Aorta (tissue), 5 donors: ENCODE measurements around the gene CHRNB1. TPM values are rescaled to one million over a fixed set of nuclear protein-coding genes. Genes with fewer than 3 reads are reported as not detected.

Source experiments
- ATAC-seq: fragments of 200-7000 bp; cut with Tn5 transposase; one replicate; pipeline ENCODE4 v1.9.1; 2022; ENCODE audit warnings: moderate library complexity; ENCODE audit not compliant: low FRiP score
- DNase-seq, 2 donors: peaks; one replicate each; pipeline ENCODE4 v3.0.0-alpha.2; 2020
- H3K27ac ChIP-seq, 2 donors: one replicate each; pipeline ENCODE4 v1.5.1; 2013; ENCODE audit warnings: low read length in 2 of 2, mild to moderate bottlenecking in 2 of 2, moderate library complexity in 2 of 2, control low read depth in 1 of 2, inconsistent platforms in 1 of 2, low read depth in 1 of 2
- H3K27me3 ChIP-seq, 2 donors: one replicate each; pipeline ENCODE4 v1.6.1; 2013; ENCODE audit warnings: control low read depth in 1 of 2, low read length in 1 of 2, mild to moderate bottlenecking in 1 of 2, moderate library complexity in 1 of 2; ENCODE audit not compliant: insufficient read depth in 2 of 2, control insufficient read depth in 1 of 2
- H3K36me3 ChIP-seq, 2 donors: one replicate each; pipeline ENCODE4 v1.6.1; 2013; ENCODE audit warnings: control low read depth in 1 of 2, low read length in 1 of 2, mild to moderate bottlenecking in 1 of 2; ENCODE audit not compliant: insufficient read depth in 2 of 2, control insufficient read depth in 1 of 2
- H3K4me1 ChIP-seq, 2 donors: one replicate each; pipeline ENCODE4 v1.6.1; 2013; ENCODE audit warnings: low read length in 2 of 2, control low read depth in 1 of 2, mild to moderate bottlenecking in 1 of 2, moderate library complexity in 1 of 2; ENCODE audit not compliant: insufficient read depth in 2 of 2, control insufficient read depth in 1 of 2
- H3K4me3 ChIP-seq, 2 donors: one replicate each; pipeline ENCODE4 v1.5.1; 2013; ENCODE audit warnings: low read length in 2 of 2, control low read depth in 1 of 2, mild to moderate bottlenecking in 1 of 2
- H3K9me3 ChIP-seq: one replicate; pipeline ENCODE4 v1.6.1; 2013; ENCODE audit warnings: mild to moderate bottlenecking, low read length; ENCODE audit not compliant: control insufficient read depth
- WGBS, 2 donors: extraction: QIAGEN DNeasy Blood & Tissue Kit; methylation state at CpG; one replicate each; pipeline ENCODE4 v1.1.7; 2013; 5-methylcytosine and 5-hydroxymethylcytosine counted together
- intact Hi-C, 2 donors: fragments of 100-400 bp; cut with DNase I; formaldehyde crosslinking; loops; one replicate each; pipeline versions ENCODE4 v1.14.2 to v1.15.0; 2022
- polyA plus RNA-seq, 2 donors: library from polyadenylated mRNA; stranded (reverse); fragments of 200-250 nt; gene quantifications; one replicate each; pipeline ENCODE4 v1.2.3, GENCODE V29; 2013
- total RNA-seq, 2 donors: library from RNA; stranded (reverse); fragmentation: NEBNext Ultra II Directional; extraction: Animal tissue kit (Norgen Biotek cat#: 25700); gene quantifications; one replicate each; pipeline ENCODE4 v1.2.1, GENCODE V29; 2021
- donor health status: healthy with polysubstance abuse.
- donor health status: Bipolar disorder and iron deficiency.
- donor health status: DM: no; HTN: no; CAD: no.
- donor health status: DM: no; HTN: no; CAD: no.
- donor health status: DM: yes; HTN: yes; CAD: no.

Gene CHRNB1
- total and polyA plus RNA-seq, 4 donors, result 6.2 to 18.3 (median 10.2) TPM

DNA sequence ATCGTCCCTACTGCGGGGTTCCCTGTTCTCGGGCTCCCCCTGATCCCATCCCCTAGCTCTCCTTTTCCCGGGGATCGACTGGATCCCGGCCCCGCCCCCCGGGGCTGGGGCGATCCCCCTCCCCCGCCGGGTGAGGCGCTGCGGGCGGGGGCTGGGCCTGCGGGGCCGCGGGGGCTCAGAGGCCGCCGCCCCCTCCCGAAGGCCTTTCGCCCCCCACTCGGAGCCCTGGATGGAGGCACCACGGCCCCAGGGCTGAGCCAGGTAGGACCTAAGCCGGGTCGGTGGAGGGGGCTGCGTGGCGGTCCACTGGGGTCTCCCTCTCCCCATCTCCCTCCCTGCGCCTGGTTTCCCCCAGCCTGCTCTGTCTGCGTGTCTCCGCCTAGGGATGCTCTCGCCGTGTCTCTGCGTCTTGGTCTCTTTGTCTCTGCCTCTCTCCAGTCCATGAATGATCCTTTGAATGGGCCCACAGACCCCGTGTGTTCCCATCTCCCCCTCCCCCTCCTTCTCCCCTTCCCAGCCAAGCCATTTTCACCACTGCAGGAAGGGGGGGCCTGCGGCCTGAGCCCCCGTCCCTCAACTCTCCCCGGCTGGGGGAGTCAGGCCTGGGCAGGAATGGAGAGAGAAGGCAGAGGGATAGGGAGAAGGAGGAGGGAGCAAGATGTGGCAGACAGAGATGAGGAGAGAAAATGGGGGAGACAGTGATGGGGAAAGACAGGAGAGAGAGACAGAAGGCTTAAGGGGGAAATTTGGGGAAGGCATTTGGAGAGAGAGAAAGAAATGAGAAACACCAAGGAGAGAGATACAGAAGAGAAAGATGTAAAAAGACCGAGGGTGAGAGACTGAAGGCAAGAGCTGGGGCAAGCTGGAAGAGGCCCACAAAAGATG lies 39.3 kb upstream of the CHRNB1 start:
- peak overlapping the region in 1 of 2 donors; percentile 76 for H3K27ac ChIP-seq
- 14% methylated on average over 27 to 38 of the region's 38 CpGs for WGBS, 2 donors
- no peaks in the 10 kb centered on the region for H3K4me1 ChIP-seq
- no peaks in the 10 kb centered on the region for H3K9me3 ChIP-seq
- H3K4me3 ChIP-seq, result peak overlapping the region; percentile 59 to 82
- ATAC-seq, result no peak
- no peak for DNase-seq
- intact Hi-C loops, result loop anchor here in 1 of 2 donors (2.0 kb wide), 1 partner anchor 29 kb away; the partner anchor contains the start of gene TMEM102
- H3K36me3 ChIP-seq, result no peaks in the 10 kb centered on the region
- H3K27me3 ChIP-seq, result no peaks in the 10 kb centered on the region

DNA sequence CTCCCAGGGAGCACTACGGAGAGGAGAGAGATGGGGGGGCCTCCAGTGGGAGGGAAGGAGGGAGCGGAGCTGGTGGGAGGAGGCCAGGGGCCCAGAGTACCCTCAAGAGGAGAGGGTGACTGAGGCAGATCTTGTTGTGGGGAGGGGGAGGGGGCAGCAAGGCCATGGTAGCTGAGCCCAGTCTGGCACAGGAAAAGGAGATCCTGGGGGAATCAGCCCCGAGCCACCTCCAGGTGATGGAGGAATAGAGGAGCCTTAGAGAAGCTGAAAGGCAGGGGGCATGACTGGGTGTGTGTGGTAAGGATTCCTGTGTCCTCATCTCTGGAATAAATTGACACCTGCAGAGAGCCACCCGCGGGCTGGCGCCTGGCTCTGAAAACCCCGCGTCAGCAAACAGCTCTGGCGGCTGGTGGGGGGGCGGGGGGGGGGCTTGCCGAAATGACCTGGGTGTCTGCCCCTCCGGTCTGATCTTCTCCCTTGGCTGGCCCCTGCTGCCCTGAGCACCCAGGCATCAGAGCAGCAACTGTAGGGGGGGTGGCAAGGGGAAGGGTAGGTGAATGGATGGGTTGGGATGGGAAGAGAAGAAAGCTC lies 38.5 kb upstream of the CHRNB1 start:
- no peak overlapping the region for H3K27ac ChIP-seq
- no peak for ATAC-seq
- no peaks in the 10 kb centered on the region for H3K9me3 ChIP-seq
- H3K4me1 ChIP-seq, result no peaks in the 10 kb centered on the region
- intact Hi-C loops, result loop anchor here in 1 of 2 donors (2.0 kb wide), 1 partner anchor 28 kb away; the partner anchor contains the start of gene TMEM102
- H3K27me3 ChIP-seq, result no peaks in the 10 kb centered on the region
- 71 to 72% methylated on average over 12 of the region's 12 CpGs for WGBS, 2 donors
- no peaks in the 10 kb centered on the region for H3K36me3 ChIP-seq
- no peak overlapping the region for H3K4me3 ChIP-seq
- no peak for DNase-seq

DNA sequence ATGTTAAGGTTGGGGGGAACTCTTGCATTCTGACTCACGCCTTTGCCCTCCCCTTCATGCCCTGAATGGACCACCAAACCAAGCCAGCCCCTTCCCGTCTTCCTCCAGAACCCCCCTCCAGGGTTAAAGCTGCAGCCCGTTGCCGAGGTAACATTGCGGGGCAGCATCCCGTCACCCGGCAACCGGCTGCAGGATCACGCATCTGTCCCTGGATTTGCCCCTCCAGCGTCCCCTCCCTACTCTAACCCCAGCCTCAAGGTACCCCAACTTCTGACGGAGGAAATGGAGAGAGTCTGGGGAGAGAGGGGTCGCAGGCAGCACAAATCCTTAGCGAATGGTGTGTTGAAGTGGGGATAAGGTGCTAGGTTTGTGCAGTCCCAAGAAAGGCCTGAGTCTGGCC lies 37.8 kb upstream of the CHRNB1 start:
- ATAC-seq, result no peak
- no peak for DNase-seq
- Histone ChIP-seq H3K4me1 (no peaks in the 10 kb centered on the region), H3K36me3 (no peaks in the 10 kb centered on the region), H3K9me3 (no peaks in the 10 kb centered on the region), H3K27me3 (no peaks in the 10 kb centered on the region), H3K27ac (no peak overlapping the region), H3K4me3 (no peak overlapping the region)
- intact Hi-C loops, result loop anchor here in 1 of 2 donors (2.0 kb wide), 1 partner anchor 28 kb away; the partner anchor contains the start of gene TMEM102
- WGBS, 2 donors, result 81 to 85% methylated on average over 13 of the region's 13 CpGs

DNA sequence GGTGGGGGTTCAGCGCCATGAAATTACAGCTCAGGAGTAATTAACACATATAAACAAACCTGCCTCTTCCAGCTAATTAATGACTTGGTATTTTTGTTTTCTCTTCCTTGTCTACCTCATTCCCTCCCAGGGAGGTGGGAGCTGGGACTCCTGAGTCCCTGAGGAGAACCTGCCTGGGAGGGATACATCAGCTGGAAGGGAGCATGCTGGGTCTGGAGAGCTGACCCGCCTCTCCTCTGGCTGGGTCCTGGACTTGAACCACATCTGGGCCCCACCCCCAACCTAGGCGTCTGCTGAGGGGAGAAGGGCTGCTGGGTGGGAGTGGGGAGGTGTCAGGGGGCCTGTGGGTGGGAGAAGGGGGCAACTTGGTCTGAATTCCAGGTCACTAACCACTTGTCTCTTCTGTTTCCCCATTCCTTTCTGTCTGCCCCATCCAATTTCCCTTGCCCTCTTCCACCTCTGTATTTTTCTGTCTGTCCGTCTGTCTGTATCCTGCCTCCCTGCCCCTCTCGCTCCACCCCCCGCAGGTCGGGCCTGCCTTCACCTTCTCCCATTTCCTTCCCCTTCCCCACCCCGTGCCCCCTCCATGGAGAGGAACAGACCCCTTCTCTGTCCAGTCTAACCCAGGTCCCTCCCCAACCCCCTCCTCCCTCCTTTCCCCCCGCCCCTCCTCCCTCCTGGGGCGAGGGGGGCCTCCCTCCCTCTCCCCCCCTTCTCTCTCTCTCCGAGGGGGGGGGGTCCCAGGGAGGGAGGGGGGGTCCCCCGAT lies 37.2 kb upstream of the CHRNB1 start, which contains the start of gene NLGN2:
TSS of gene NLGN2 (plus strand) at position 361 of the 767 bp plus-strand sequence. CDS start 411 bp downstream, outside the sequence.
- H3K4me3 ChIP-seq, result no peak within 1 kb of the TSS
- H3K9me3 ChIP-seq, result no peaks in the 10 kb centered on the region
- ATAC-seq (no peak), DNase-seq (no peak)
- no peaks in the 10 kb centered on the region for H3K36me3 ChIP-seq
- intact Hi-C loops, result loop anchor here in 1 of 2 donors (2.0 kb wide), 1 partner anchor 27 kb away; the partner anchor contains the start of gene TMEM102
- WGBS, 2 donors, result 58 to 70% methylated on average over 9 to 12 of the region's 12 CpGs
- no peaks in the 10 kb centered on the region for H3K27me3 ChIP-seq
- H3K27ac ChIP-seq, result no peak within 1 kb of the TSS
- H3K4me1 ChIP-seq, result no peaks in the 10 kb centered on the region

DNA sequence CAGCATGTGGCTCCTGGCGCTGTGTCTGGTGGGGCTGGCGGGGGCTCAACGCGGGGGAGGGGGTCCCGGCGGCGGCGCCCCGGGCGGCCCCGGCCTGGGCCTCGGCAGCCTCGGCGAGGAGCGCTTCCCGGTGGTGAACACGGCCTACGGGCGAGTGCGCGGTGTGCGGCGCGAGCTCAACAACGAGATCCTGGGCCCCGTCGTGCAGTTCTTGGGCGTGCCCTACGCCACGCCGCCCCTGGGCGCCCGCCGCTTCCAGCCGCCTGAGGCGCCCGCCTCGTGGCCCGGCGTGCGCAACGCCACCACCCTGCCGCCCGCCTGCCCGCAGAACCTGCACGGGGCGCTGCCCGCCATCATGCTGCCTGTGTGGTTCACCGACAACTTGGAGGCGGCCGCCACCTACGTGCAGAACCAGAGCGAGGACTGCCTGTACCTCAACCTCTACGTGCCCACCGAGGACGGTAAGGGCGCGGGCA lies 36.6 kb upstream of the CHRNB1 start:
- intact Hi-C loops, result no loop called here
- H3K36me3 ChIP-seq, result no peaks in the 10 kb centered on the region
- H3K27me3 ChIP-seq, result no peaks in the 10 kb centered on the region
- no peaks in the 10 kb centered on the region for H3K4me1 ChIP-seq
- DNase-seq (no peak), ATAC-seq (no peak)
- H3K27ac ChIP-seq, result no peak overlapping the region
- H3K4me3 ChIP-seq, result no peak overlapping the region
- 76 to 78% methylated on average over 56 to 58 of the region's 58 CpGs for WGBS, 2 donors
- no peaks in the 10 kb centered on the region for H3K9me3 ChIP-seq

DNA sequence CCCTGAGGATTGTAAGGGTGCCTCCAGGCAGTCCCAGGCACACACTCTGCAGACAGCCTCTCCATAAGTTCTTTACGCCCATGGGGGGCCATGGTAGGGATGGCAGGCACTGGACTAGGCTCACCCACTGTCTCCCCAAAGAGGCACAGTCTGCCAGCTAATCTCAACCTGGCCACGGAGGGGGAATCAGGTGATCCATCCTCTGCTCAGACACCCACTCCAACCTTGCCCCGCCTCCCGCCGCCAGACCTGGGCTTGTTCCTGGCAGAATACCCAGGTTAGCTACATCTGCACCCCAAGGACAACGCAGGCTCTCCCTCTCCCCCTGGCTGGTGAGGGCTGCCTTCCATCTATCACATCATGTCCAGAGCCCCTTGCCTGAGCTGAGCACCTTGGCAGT lies 36.0 kb upstream of the CHRNB1 start:
- Histone ChIP-seq H3K27me3 (no peaks in the 10 kb centered on the region), H3K4me3 (no peak overlapping the region), H3K36me3 (no peaks in the 10 kb centered on the region), H3K27ac (no peak overlapping the region), H3K9me3 (no peaks in the 10 kb centered on the region), H3K4me1 (no peaks in the 10 kb centered on the region)
- 84 to 86% methylated on average over 6 of the region's 6 CpGs for WGBS, 2 donors
- DNase-seq, result no peak
- no peak for ATAC-seq
- intact Hi-C loops, result no loop called here

DNA sequence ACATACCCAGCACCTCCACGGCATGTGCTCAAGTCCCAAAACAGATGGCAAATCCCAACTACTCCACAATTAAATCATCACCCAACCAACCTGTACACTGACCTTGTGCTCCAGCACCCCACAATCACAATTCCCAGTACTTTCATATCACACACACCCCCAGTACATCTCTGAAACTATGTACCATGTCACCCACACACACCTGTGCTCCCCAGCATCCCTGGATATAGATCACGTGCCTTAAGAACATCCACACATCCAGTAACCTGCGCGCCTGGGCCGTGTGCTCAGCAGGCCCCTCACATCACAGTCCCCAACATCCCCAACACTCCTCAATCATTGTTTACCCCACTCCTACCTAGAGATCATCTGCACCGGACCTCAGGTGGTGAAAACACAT lies 35.1 kb upstream of the CHRNB1 start:
- Histone ChIP-seq H3K4me3 (no peak overlapping the region), H3K9me3 (no peaks in the 10 kb centered on the region), H3K27me3 (no peaks in the 10 kb centered on the region), H3K36me3 (no peaks in the 10 kb centered on the region), H3K27ac (no peak overlapping the region), H3K4me1 (no peaks in the 10 kb centered on the region)
- ATAC-seq, result no peak
- WGBS, 2 donors, result 89 to 92% methylated on average over 6 of the region's 6 CpGs
- DNase-seq, result no peak
- intact Hi-C loops, result no loop called here

DNA sequence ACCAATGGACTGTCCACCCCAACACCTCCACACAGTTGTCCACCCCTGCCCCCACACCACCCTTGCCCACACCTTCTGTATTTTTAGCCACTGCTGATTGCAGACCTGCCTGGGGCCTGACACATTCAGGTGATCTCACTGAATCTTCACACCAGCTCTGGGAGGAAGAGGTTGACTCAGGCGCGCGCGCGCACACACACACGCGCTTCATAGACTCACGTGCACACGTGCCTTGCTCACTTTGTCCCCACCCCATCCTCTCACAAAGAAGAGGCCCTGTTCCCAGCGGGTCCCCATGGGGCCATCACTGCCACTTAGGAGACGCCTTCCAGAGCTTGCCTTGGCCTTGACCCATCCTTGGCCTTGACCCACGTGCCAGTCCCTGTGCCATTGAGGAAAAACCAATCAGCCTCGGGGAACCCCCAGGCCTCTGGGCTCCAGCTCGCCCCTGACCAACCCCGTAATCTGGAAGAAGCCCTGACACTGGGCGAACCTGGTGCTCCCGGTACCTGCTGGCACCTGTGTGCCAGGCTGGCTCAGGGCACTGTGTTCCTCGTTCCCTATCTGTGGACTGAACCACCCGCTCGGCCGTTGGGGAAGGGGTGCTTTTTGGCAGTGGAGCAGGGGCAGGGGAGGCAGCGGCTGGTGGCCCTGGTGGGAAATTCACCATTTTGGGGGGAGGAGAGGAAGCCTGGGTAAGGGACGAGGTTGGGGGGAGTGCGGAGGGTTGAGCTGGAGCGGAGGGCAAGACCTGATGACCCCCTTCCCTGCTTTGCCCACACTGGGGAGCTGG lies 34.0 kb upstream of the CHRNB1 start:
- H3K9me3 ChIP-seq, result no peaks in the 10 kb centered on the region
- H3K4me1 ChIP-seq, result no peaks in the 10 kb centered on the region
- intact Hi-C loops, result no loop called here
- no peaks in the 10 kb centered on the region for H3K27me3 ChIP-seq
- 87 to 88% methylated on average over 25 of the region's 25 CpGs for WGBS, 2 donors
- ATAC-seq (no peak), DNase-seq (no peak)
- no peak overlapping the region for H3K27ac ChIP-seq
- H3K36me3 ChIP-seq, result no peaks in the 10 kb centered on the region
- H3K4me3 ChIP-seq, result no peak overlapping the region
